Activated effector memory CD4-positive, alpha-beta T cell treated with Interleukin-2 at 50 U/mL for 16 hours (primary cell): ENCODE measurements around the gene TMOD3.
"Not testable (repeated sequence)": the region's sequence is repeated elsewhere in the genome, so short reads cannot be mapped to it uniquely, and the experiment has no call there.

Experiments used
- DNase-seq: peaks from one replicate; pipeline ENCODE4 v3.0.0-alpha.2; 2020

Gene TMOD3

GRCh38 chr15:51865317-51865716 is 35.9 kb downstream of the TMOD3 start:
- DNase-seq, result no peak

- DNase-seq, result no peak
Observed at GRCh38 chr15:51866161-51866560, 36.7 kb downstream of the TMOD3 start.

DNA sequence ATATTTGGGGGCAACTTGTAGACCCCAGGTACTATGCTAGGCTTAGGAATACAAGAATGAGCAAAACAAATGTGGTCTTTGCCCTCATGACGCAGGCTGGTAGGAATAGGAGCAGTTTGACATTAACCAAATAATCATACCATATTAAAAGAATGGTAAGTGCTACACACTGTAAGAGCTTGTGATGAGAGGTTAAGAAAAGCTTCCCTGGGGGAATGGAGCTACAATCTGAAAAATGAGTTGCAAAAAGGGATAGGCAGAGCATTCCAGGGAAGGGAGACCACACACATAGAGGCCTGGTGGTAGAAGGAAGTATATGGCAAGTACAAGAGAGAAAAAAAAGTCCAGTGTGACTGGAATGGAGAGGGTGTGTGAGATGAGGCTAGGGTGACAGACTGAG is 37.3 kb downstream of the TMOD3 start:
- no peak for DNase-seq

DNA sequence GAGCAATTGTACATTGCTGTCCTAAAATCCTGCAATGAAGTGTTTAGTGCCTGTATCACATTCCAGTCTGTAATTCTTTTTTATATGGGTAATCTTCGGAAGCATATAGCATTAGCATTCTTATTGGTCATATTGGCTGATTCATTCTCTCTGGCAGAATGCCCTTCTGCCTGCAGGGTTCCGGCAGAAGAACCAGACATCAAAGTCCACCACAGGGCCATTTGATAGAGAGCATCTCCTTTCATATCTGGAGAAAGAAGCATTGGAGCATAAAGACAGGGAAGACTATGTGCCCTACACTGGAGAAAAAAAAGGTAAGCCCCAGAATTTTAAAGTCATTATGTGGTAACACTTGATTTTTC is 39.6 kb downstream of the TMOD3 start:
- DNase-seq, result no peak

DNA sequence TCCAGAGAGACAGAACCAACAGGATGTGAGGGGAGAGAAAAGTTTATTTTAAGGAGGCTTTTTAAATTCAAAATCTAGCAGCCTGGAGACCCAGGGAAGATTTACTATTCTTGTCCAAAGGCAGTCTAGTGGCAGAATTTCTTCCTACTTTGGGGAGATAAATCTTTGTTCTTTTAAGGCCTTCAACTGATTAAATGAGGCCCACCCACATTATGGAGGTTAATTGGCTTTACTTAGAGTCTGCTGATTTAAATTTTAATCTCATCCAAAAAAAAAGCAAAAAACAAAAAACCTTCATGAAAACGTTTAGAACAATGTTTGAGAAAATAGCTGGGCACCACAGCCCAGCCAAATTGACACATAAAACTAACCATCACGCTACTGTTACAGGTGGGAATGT is 41.3 kb downstream of the TMOD3 start:
- DNase-seq, result no peak

DNA sequence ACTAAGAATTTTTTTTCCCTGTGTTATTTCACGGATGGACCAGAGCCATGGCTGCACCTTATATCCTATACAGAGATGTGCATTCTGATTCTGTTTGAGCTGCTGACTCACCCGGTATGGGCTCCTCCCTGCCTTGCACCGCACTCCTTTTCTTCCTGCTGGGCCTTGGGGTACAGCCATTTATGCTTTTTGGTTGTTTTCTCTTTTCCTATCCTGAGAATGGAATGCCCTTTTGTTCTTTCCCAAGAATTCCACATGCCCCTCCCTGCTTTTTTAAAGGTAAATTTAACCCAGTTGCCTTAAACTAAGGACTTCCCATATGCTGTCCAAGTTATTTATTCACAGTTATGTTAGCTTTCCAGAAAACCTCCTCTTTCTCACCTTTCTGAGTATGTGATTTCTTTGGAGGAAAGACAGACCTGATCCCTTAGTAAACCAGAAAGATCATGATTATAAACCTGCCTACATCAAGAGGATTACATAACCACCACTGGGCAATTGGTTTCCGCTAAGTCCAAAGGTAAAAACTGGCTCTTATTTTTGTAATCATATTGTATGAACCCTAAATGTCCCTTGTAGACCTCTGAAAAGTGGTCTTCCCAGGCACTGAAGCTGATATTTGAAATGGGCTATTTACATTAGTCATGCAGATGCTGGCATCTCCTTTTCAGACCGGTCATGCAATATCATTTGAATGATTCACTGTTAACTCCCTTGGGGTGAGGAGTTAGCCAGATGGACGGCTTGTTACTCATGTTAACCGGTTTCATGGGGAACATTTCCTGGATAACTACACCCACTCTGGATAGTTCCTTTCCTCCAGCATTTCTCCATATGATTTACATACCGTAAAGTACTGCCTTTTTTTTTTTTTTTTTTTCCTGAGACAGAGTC is 45.5 kb downstream of the TMOD3 start:
- no peak for DNase-seq

- no peak for DNase-seq
Observed at GRCh38 chr15:51876169-51876568, 46.7 kb downstream of the TMOD3 start.

GRCh38 chr15:51878446-51879386 is 49.3 kb downstream of the TMOD3 start:
- DNase-seq, result no peak

DNA sequence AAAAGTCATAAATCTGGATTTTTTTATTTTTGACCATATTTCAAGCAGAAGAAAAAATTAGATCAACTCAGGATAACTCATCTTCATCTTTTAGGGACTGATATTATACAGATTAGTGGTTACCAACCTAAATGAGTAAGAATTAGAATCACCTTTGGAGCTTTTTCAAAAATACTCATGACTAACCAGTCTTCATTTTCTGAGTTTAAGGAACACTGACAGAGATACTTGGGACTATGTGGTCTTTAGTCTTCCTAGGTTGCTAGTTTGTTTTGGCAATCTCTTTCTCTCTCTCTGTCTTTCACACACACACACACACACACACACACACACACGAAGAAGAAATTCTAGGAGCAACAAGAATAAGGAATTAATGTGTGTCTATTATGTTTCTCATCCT is 50.1 kb downstream of the TMOD3 start:
- no peak for DNase-seq

DNA sequence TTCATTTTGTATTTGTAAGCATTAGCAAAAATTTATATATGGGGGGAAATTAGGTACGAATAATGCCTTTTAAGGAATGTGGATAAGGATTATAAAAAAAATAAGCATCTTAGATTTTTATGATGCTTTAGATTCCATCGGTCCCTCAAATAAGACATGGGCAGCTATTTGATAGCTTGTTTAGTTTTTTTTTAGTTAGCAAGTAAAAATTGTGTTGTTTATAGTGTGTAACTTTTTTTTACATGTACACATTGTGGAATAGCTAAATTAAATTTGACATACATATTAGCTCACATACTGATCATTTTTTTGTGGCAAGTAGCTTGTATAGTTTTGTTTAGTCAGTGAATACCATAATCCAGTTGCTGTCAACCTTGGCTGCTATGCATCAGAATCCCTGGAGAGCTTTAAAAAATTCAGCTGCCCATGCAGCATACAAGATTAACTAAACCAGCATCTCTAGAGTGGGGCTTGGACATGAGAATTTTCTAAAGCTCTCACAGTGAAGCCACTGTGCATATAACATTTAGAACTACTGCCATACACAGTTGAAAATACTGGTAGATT is 53.9 kb downstream of the TMOD3 start:
- DNase-seq, result no peak

- no peak for DNase-seq
Observed at GRCh38 chr15:51884041-51884440, 54.6 kb downstream of the TMOD3 start.

- DNase-seq, result no peak
Observed at GRCh38 chr15:51884517-51885236, 55.2 kb downstream of the TMOD3 start.

DNA sequence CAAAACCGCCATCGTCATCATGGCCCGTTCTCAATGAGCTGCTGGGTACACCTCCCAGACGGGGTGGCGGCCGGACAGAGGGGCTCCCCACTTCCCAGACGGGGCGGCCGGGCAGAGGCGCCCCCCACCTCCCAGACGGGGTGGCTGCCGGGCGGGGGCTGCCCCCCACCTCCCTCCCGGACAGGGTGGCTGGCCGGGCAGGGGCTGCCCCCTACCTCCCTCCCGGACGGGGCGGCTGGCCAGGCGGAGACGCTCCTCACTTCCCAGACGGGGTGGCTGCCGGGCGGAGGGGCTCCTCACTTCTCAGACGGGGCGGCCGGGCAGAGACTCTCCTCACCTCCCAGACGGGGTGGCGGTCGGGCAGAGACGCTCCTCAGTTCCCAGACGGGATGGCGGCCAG is 56.3 kb downstream of the TMOD3 start:
- not testable (repeated sequence) for DNase-seq

GRCh38 chr15:51887887-51888592 is 58.6 kb downstream of the TMOD3 start:
- no peak for DNase-seq

- no peak for DNase-seq
Observed at GRCh38 chr15:51888593-51889195, 59.2 kb downstream of the TMOD3 start.

DNA sequence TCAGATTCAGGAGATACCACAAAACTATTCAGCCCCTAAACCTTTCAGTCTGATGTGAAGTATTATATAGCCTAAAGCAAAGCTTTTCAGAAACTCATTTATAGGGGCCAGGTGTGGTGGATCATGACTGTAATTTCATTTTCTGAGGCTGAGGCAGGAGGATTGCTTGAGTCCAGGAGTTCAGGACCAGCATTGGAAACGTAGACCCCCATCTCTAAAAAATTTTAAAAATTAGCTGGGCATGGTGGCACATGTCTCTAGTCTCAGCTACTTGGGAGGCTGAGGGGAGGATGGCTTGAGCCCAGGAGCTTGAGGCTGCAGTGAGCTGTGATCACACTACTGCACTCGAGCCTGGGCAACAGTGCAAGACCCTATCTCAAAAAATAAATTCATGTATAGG is 60.0 kb downstream of the TMOD3 start:
- no peak for DNase-seq

DNA sequence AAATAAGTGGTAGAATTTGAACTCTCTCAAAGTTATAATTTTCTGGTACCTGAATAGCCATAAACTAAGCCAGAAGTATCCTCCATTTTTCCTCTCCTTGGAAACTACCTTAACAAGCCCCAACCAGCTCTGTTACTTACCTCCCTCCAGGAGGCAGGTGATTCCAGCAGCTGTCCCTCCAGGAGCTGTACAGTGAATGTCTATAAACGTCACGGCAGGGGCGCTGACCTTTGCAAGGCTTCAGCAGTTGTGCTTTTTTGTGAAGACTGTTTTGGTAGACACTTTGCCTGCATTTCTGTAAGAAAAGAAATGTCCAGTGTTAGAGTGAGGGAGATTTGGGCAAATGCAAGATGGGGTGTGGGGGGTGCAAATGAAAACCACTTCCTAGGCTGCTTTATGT is 75.0 kb downstream of the TMOD3 start:
- no peak for DNase-seq

DNA sequence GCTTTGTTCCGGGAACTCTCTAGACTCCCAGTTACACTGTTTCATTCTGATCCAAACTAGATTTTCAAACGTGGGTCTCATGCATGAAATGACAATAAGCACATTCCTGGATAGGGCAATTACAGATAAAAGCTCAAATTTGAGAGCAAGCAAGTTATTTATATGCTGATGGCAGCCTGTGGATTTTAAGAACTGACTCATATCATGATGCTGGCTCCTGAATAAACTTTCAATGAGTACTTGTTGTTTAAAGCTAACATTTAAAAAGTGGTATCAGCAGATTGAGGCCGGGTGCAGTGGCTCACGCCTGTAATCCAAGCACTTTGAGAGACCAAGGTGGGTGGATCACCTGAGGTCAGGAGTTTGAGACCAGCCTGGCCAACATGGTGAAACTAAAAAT is 75.5 kb downstream of the TMOD3 start:
- no peak for DNase-seq

DNA sequence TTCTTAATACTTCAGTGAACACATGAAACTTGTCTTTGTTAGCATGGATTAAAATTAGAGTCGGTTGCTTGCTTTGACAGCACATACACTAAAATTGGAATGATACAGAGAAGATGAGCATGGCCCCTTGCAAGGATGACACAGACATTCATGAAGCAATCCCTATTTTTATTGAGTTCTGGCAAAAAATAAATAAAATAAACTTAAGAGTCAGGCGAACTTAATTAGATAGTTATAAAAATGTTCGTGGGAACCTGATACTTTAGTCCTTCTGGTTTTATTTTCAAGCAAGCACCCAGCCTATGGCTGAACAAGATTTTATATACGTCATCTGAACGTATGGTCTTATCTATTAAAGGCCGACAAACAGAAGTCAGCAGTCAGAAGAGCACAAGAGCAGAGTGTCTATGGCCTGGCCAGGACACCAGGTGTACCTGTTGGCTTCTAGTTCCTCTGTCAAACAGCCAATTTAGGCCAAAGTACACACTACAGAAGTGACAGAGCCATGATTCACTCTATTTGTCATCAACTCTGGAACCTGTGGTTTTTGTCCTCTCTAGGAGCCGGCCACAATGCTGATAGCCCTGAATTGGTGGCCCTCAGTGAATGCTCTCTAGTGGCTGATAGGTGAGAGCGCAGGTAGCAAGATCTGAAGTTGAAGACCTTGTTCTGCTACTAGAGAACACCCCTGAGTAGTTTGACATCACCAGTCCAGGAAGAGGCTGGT is 77.8 kb downstream of the TMOD3 start:
- DNase-seq, result no peak

GRCh38 chr15:51908316-51908715 is 78.9 kb downstream of the TMOD3 start:
- no peak for DNase-seq

GRCh38 chr15:51909584-51909983 is 80.1 kb downstream of the TMOD3 start:
- no peak for DNase-seq
